GM12892 (cell line): ENCODE results near the gene FARP2.

Experiments used
- POLR2A ChIP-seq: IDR thresholded peaks from 2 replicates; pipeline ENCODE4 v1.6.1; 2011; ENCODE audit warnings: low read depth, low read length, control low read depth
- POLR2AphosphoS5 ChIP-seq: IDR thresholded peaks from 2 replicates; pipeline ENCODE4 v1.6.1; 2011; ENCODE audit warnings: low read depth, low read length, control low read depth
- TAF1 ChIP-seq: IDR thresholded peaks from 2 replicates; pipeline ENCODE4 v1.6.1; 2011; ENCODE audit warnings: low read depth, mild to moderate bottlenecking, control low read depth, low read length, borderline replicate concordance

DNA sequence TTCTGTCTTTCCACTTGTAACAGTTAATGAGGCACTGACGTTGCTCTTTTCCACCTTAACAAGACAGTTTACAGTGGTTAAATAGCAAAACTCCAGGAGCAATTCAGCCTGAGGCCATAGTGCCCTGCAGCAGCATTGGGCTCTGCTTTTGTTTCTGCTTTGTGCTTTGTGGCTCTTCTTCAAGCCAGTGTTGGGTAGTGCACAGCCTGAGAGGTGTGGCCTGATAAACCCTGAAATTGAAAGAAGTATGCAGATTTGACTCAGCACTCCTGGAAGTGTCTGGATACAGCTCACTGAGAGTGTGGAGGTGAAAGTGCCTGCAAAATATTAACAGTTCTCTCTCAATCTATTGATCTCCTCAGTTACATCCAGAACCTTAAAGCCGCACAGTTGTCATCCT is 89.3 kb downstream of the FARP2 start:
- TF ChIP-seq POLR2AphosphoS5 (no peak), POLR2A (no peak), TAF1 (no peak)
